Large intestine (tissue), 3 donors: ENCODE measurements around the gene CD200R1L. TPM values are rescaled to one million over a fixed set of nuclear protein-coding genes. Genes with fewer than 3 reads are reported as not detected.

ENCODE experiments used
- DNase-seq, 2 donors: peaks; one replicate each; pipeline versions ENCODE4 v3.0.0 to v3.0.0-alpha.2; 2013
- H3K27ac ChIP-seq: one replicate; pipeline ENCODE4 v1.5.1; 2013; ENCODE audit warnings: low read length
- H3K27me3 ChIP-seq: 2 replicates; pipeline ENCODE4 v1.6.1; 2013; ENCODE audit warnings: low read length; ENCODE audit not compliant: control insufficient read depth, insufficient read depth
- H3K36me3 ChIP-seq: 2 replicates; pipeline ENCODE4 v1.6.1; 2013; ENCODE audit warnings: low read length; ENCODE audit not compliant: control insufficient read depth, insufficient read depth
- H3K4me1 ChIP-seq: one replicate; pipeline ENCODE4 v1.6.1; 2013; ENCODE audit warnings: low read length; ENCODE audit not compliant: control insufficient read depth, insufficient read depth
- H3K4me3 ChIP-seq: one replicate; pipeline ENCODE4 v1.5.1; 2013; ENCODE audit warnings: low read length
- H3K9me3 ChIP-seq: one replicate; pipeline ENCODE4 v1.6.1; 2013; ENCODE audit warnings: mild to moderate bottlenecking, low read depth, low read length, moderate library complexity; ENCODE audit not compliant: control insufficient read depth
- WGBS: methylation state at CpG from one replicate; pipeline ENCODE4 v1.1.5; 2013; ENCODE audit warnings: low lambda C conversion rate; ENCODE audit not compliant: insufficient coverage; 5-methylcytosine and 5-hydroxymethylcytosine counted together
- polyA plus RNA-seq: library from polyadenylated mRNA; unstranded; fragments of 120-200 nt; gene quantifications from one replicate; pipeline ENCODE4 v1.2.1, GENCODE V29; 2013

CD200R1L gene
- polyA plus RNA-seq, 1 donor = not detected

DNA sequence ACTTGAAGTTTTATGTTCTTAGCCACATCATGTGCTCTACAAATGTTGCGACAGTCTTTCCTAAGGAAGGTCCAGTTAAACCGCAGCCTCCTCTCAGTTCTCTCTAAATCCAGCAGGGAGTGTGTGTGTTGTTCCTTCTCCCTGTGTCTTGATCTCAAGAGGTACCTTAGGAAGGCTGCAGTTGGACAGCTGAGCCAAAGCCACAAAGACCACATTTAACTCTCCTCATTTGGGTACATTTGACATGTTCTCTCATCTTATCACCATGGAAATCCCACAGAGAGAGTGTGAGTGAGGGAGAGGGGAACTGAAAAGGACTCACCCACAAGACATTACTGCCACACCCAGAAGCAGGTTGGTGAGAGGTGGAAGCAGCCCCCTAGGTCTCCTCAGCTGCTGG is 79.5 kb downstream of the CD200R1L start:
- H3K4me3 ChIP-seq = no peak overlapping the region
- no peak for DNase-seq
- no peaks in the 10 kb centered on the region for H3K9me3 ChIP-seq
- H3K36me3 ChIP-seq = no peaks in the 10 kb centered on the region
- H3K4me1 ChIP-seq = no peaks in the 10 kb centered on the region
- H3K27me3 ChIP-seq = no peaks in the 10 kb centered on the region
- H3K27ac ChIP-seq = no peak overlapping the region
- WGBS = 100% methylated on average over 1 of the region's 2 CpGs

Other genes starting within 250 kb of the CD200R1L start
- gene CCDC80, start 205.7 kb downstream of the CD200R1L start, polyA plus RNA-seq = 27.6 TPM
- 1.7 TPM for gene CD200R1, start 128.2 kb upstream of the CD200R1L start, polyA plus RNA-seq
- gene GTPBP8, start 144.1 kb upstream of the CD200R1L start, polyA plus RNA-seq = 18.5 TPM